Measurements from ENCODE around the gene JADE1.

Gene JADE1

GRCh38 chr4:128880662-128881061 is 71.2 kb downstream of the JADE1 start:
- no peak overlapping the region for H3K4me3 ChIP-seq (ENCODE audit: low read depth, low read length)
- no peaks in the 10 kb centered on the region for H3K4me1 ChIP-seq (ENCODE audit: control insufficient read depth, insufficient read depth, low read length)
- POLR2A ChIA-PET = no interaction called here
- H3K27ac ChIP-seq (ENCODE audit: extremely low read depth, low read depth, low read length) = no peak overlapping the region
- no peaks in the 10 kb centered on the region for H3K9me3 ChIP-seq (ENCODE audit: control insufficient read depth, insufficient read depth, low read depth, low read length)
- TF ChIP-seq ZNF426 (tag by site-specific recombination; IDR thresholded peaks at IDR 0.05) (no peak), OSR2 (tag by site-specific recombination; IDR thresholded peaks at IDR 0.05) (no peak), GLI4 (tag by site-specific recombination; IDR thresholded peaks at IDR 0.05) (no peak), ZNF423 (tag by site-specific recombination; IDR thresholded peaks at IDR 0.05) (no peak), PRDM10 (tag by site-specific recombination; IDR thresholded peaks at IDR 0.05) (no peak), KLF8 (tag by site-specific recombination; IDR thresholded peaks at IDR 0.05) (no peak)
- CTCF ChIA-PET = no interaction called here
- no peaks in the 10 kb centered on the region for H3K36me3 ChIP-seq (ENCODE audit: control insufficient read depth in 2 of 2, insufficient read depth in 1 of 2, low read length in 2 of 2)

GRCh38 chr4:128904821-128905220 is 95.3 kb downstream of the JADE1 start:
- Histone ChIP-seq H3K4me1 (ENCODE audit: control insufficient read depth, insufficient read depth, low read length) (no peaks in the 10 kb centered on the region), H3K9me3 (ENCODE audit: control insufficient read depth, insufficient read depth, low read depth, low read length) (no peaks in the 10 kb centered on the region), H3K36me3 (ENCODE audit: control insufficient read depth in 2 of 2, insufficient read depth in 1 of 2, low read length in 2 of 2) (no peaks in the 10 kb centered on the region), H3K4me3 (ENCODE audit: low read depth, low read length) (no peak overlapping the region), H3K27ac (ENCODE audit: extremely low read depth, low read depth, low read length) (no peak overlapping the region)
- ChIA-PET CTCF (no interaction called here), POLR2A (no interaction called here)
- TF ChIP-seq YY1 (tag by site-specific recombination; IDR thresholded peaks at IDR 0.05) = no peak
- TF ChIP-seq ZNF350 (tag by site-specific recombination; IDR thresholded peaks at IDR 0.05) = no peak
- TF ChIP-seq ZNF280D (tag by site-specific recombination; IDR thresholded peaks at IDR 0.05) = no peak

GRCh38 chr4:128906581-128906980 is 97.1 kb downstream of the JADE1 start:
- Histone ChIP-seq H3K9me3 (ENCODE audit: control insufficient read depth, insufficient read depth, low read depth, low read length) (no peaks in the 10 kb centered on the region), H3K27ac (ENCODE audit: extremely low read depth, low read depth, low read length) (no peak overlapping the region), H3K4me1 (ENCODE audit: control insufficient read depth, insufficient read depth, low read length) (no peaks in the 10 kb centered on the region), H3K36me3 (ENCODE audit: control insufficient read depth in 2 of 2, insufficient read depth in 1 of 2, low read length in 2 of 2) (no peaks in the 10 kb centered on the region), H3K4me3 (ENCODE audit: low read depth, low read length) (no peak overlapping the region)
- ChIA-PET POLR2A (no interaction called here), CTCF (interaction anchor here (0.7 kb wide), 1 partner anchor 246 kb away, joined by 5 read pairs; no protein-coding TSS in a partner anchor)
- TF ChIP-seq PRDM1 (tag by site-specific recombination; IDR thresholded peaks at IDR 0.05) = no peak
- no peak for TF ChIP-seq ZFP37 (tag by site-specific recombination; IDR thresholded peaks at IDR 0.05)
- no peak for TF ChIP-seq ZNF596 (tag by site-specific recombination; IDR thresholded peaks at IDR 0.05)

- ChIA-PET POLR2A (no interaction called here), CTCF (no interaction called here)
- no peaks in the 10 kb centered on the region for H3K36me3 ChIP-seq (ENCODE audit: control insufficient read depth in 2 of 2, insufficient read depth in 1 of 2, low read length in 2 of 2)
- H3K4me3 ChIP-seq (ENCODE audit: low read depth, low read length) = no peak overlapping the region
- H3K4me1 ChIP-seq (ENCODE audit: control insufficient read depth, insufficient read depth, low read length) = no peaks in the 10 kb centered on the region
- no peak for TF ChIP-seq YY1 (tag by site-specific recombination; IDR thresholded peaks at IDR 0.05)
- TF ChIP-seq OVOL3 (tag by site-specific recombination; IDR thresholded peaks at IDR 0.05) = no peak
- TF ChIP-seq ZBTB6 (tag by site-specific recombination; IDR thresholded peaks at IDR 0.05) = no peak
- no peak for TF ChIP-seq ZSCAN16 (tag by site-specific recombination; IDR thresholded peaks at IDR 0.05)
- no peak for TF ChIP-seq ZNF837 (tag by site-specific recombination; IDR thresholded peaks at IDR 0.05)
- no peak for TF ChIP-seq IKZF3 (tag by site-specific recombination; IDR thresholded peaks at IDR 0.05)
- no peaks in the 10 kb centered on the region for H3K9me3 ChIP-seq (ENCODE audit: control insufficient read depth, insufficient read depth, low read depth, low read length)
- H3K27ac ChIP-seq (ENCODE audit: extremely low read depth, low read depth, low read length) = no peak overlapping the region
These were observed 98.5 kb downstream of the JADE1 start for GRCh38 chr4:128907981-128908380.

Data from HEK293 (cell line).